HG03442 (cell line): Measurements from ENCODE around the gene CPB1.
"Not testable (repeated sequence)": the region's sequence is repeated elsewhere in the genome, so short reads cannot be mapped to it uniquely, and the experiment has no call there.

ENCODE experiments used
- ATAC-seq: cut with Tn5 transposase; IDR thresholded peaks from one replicate; pipeline ENCODE4 v1.9.1; 2021; ENCODE audit warnings: mild to moderate bottlenecking, moderate library complexity; ENCODE audit not compliant: unreplicated experiment

The CPB1 gene

DNA sequence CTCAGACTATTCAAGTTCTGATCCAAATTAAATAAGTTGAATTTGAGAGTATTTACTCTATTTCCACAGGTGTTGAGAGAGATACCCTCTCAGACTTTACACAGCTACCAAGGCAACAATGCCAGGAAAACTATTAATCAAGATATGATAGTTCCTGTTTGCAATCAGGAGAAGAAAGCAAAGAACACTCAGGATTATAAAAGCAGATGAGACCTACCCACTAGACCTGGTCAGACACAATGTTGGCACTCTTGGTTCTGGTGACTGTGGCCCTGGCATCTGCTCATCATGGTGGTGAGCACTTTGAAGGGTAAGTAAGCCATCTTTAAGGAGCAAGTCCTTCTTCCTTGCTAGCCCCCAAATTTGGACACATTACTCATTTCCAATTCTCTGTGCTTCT lies at the start of gene CPB1:
Gene CPB1, plus strand, starts transcription at position 227 of the 400 bp plus-strand sequence. Its CDS starts 13 bp downstream, at position 240.
- ATAC-seq: no peak

DNA sequence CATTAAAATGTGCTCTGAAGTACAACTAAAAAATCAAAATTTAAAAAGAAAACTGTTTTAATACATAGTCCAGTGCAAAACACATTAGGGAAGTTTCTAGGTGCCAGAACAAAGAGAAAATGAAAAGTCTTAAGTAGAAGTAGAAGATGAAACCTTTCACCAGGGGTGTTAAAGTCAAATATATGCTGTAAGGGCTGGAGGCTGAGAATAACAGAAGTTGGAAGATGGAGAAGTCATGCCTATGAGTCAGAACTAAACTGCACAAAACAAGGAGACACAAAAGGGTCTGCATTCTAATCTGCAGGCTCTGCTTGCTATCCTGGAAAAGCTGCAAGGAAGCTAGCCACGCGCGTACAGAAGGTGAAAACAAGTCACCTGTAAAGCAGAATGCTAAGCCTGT lies 48.7 kb upstream of the CPB1 start:
- no peak for ATAC-seq

DNA sequence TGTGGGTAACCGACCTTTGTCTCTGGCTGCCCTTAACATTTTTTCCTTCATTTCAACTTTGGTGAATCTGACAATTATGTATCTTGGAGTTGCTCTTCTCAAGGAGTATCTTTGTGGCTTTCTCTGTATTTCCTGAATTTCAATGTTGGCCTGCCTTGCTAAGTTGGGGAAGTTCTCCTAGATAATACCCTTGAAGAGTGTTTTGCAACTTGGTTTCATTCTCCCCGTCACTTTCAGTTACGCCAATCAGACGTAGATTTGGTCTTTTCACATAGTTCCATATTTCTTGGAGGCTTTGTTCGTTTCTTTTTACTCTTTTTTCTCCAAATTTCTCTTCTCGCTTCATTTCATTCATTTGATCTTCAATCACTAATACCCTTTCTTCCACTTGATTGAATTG lies 42.6 kb upstream of the CPB1 start:
- not testable (repeated sequence) for ATAC-seq

DNA sequence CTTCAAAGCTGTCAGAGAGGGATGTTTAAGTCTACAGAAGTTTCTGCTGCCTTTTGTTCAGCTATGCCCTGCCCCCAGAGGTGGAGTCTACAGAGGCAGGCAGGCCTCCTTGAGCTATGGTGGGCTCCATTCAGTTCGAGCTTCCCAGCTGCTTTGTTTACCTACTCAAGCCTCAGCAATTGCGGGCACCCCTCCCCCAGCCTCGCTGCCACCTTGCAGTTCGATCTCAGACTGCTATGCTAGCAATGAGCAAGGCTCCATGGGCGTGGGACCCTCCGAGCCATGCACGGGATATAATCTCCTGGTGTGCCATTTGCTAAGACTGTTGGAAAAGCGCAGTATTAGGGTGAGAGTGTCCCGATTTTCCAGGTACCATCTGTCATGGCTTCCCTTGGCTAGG lies 41.5 kb upstream of the CPB1 start:
- ATAC-seq: not testable (repeated sequence)

DNA sequence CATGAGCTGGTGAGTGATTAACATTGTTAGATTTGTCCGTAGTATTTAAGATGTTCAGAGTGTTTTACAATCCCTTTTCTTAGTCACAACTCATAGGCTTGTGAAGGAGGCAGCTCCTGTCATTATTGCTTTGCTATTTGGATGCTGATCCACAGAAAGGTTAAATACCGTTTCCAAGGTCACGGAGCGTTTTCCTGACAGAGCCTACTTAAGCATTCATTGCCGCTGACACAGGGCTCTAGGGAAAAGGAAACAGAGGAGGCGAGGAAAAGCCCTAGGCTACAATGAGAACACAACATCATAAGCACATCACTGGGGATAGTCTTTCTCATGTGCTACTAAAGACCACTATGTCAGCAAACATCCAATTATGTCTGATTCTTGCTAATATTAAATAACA lies 38.5 kb upstream of the CPB1 start:
- no peak for ATAC-seq

DNA sequence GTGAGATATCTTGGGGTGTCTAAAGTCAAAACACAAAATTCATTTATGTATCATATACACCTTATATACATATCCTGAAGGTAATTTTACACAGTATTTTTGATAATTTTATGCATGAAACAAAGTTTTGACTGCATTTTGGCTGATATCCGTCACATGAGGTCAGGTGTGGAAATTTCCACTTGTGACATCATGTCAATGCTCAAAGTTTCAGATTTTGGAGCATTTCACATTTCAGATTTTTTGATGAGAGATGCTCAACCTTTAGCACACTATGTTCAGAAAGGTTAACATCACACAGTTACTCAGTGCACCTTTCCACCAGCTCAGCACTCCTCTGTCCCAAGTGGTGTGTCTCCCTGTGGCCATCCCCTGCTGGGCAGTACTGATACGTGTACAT lies 37.7 kb upstream of the CPB1 start:
- no peak for ATAC-seq

DNA sequence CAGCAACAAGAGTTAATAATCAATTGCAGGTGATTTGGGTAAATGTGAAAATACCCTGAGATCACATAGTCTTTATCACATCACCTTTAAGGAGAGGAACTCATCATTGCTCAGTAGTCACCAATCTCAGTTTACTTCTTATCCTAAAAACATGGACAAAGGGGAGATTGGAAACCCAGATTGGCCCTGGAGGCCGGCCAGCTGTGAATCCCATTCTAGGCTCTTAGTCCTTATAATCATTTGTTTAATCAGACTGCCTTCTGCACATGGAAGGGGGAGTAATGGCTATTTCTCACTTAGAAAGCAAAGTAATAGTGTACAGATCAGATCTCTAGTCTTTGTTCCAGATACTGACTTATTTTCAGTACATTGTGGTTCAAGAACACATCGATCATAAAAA lies 37.2 kb upstream of the CPB1 start:
- no peak for ATAC-seq

DNA sequence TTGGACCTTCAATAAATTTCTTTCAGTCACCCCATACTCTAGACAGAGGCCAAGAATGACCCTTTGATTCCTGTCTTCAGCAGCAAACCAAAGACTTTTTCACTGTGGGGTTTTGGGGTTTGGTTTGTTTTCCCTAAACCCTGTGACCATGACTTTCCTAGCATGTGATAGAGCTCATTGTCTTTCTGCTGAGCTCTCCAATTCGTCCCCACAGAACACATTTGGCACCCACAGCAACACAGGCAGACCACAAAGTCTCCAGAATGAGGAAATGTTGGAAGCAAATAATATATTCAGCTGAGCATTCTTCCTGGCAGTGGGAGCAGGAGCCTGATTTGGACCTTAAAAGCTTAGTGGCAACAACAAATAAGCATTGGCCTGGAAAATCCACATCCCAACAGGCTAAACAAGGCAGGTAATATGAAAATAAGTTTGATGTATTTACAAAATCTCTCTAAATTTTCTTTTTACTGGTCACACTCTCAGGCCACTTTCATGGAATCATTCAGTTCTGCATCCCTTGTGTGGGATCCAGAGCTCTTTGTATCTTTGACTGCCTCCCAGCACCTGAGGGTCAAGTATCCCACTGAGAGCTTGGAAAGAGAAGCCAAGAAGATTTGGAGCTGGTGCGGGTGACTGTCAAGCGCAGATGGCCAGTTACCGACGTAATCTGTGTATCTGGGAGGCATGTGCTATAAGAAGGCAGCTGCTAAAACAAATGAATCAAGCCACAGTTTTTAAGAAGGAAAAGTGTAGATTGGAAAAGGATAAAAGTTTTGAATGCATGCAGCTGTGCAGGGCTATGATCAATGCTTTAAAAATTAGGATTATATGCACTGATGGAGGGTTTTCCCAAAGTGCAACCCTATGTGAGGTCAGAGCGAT lies 36.5 kb upstream of the CPB1 start:
- no peak for ATAC-seq

DNA sequence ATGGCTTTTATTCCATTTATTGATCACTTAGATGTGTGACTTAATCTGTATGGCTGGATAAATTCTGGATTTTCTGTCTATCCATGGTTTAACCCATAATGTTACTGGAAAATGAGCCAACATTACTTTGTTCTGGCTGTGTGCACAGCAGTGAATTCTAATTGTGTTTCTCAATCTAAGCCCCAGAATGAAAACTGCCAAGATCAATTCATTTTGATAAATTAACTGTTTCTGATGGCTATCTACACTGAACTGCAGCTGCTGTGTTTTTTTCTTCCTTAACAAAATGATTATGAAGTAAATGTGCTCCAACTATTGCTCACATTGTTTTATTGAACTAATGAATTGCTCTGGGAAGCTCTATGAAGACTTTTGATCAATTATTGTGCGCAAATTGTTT lies 35.7 kb upstream of the CPB1 start:
- ATAC-seq: no peak

DNA sequence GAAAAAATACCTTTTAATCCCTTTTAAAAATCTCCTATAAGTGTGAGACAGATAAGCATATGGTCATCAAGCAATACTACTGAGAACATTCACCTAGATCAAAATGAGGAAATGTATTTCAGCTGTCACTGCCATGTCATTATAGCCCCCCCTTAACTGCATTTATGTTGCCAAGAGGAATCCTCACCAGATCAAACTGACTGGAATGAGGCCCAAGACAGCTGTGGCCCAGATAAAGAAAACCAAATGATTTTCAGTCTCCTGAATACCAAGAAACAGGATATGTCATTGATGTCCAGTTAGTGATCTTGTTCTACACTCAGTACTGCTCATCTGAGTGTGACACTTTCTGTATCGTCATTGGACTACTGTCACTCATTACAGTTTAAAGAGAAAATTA lies 35.1 kb upstream of the CPB1 start:
- no peak for ATAC-seq

DNA sequence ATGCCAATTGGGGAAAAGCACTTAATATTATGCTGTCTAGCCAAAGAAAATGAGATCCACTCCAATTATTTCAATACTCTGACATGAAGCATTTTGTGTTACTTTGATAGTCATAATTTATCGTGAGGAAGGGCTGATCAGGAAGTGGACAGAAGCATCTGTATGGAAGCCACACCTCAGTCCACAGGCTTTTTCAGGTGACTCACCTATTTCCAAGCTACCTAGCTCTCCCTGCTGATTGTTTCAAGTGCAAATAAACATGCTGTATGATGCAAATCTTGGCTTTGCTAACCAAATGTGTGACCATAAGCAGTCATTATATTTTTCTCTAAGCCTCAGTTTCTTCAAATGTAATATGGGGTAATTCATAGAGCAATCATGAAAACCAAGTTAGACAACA lies 30.8 kb upstream of the CPB1 start:
- ATAC-seq: no peak

DNA sequence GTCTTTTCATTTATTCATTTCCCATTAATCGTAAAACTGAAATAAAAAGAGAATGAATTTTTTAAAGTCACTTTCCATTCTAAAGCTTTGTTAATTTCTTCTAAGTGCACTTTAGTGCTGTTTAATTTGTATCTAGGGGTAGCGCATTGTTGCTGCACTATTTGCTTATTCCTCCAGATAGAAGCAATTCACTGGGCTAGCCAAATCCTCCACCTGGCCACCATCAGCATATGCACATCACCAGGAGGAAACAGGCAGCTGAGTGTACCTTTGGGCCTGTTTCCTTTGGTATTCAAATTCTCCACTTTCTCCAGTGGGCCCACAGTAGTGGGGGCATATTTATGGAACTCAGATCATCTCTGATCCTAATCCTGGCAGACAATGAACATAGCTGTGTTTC lies 29.8 kb upstream of the CPB1 start:
- no peak for ATAC-seq

DNA sequence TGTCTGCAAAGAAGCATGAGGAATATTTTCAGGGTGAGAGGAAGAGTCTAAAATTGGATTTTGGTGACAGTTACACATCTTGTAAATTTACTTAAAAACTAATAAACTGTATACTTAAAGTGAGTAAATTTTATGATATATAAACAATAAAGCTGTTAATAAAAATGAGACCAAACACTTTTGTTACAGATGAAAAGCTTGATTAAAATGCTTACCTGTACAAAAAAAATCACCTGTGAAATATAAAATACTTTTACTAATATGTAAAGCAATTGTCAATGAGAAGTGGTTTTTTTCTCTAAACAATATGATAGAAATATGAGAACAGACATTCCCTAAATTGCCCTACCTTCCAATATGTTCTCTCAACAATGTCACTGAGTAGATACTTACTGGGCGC lies 27.2 kb upstream of the CPB1 start:
- no peak for ATAC-seq

DNA sequence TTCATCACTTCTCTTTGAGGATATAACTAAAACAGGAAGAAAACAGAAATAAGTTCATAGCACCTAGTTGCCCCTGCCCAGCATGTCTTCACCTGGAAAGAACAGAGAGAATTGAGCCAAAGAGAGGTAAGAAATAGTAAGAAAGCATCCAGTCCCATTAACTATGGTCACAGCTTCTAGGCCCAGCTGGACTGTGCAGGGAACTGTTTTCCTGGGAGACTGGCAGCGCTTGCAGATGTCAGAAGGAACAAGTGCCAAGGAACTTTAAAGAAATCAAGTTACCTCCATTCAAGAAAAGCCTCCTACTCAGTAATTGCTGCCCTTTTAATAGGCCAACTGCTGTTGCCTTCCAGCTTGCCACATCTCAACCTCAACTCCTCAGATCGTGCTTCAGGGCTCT lies 17.8 kb upstream of the CPB1 start:
- no peak for ATAC-seq

DNA sequence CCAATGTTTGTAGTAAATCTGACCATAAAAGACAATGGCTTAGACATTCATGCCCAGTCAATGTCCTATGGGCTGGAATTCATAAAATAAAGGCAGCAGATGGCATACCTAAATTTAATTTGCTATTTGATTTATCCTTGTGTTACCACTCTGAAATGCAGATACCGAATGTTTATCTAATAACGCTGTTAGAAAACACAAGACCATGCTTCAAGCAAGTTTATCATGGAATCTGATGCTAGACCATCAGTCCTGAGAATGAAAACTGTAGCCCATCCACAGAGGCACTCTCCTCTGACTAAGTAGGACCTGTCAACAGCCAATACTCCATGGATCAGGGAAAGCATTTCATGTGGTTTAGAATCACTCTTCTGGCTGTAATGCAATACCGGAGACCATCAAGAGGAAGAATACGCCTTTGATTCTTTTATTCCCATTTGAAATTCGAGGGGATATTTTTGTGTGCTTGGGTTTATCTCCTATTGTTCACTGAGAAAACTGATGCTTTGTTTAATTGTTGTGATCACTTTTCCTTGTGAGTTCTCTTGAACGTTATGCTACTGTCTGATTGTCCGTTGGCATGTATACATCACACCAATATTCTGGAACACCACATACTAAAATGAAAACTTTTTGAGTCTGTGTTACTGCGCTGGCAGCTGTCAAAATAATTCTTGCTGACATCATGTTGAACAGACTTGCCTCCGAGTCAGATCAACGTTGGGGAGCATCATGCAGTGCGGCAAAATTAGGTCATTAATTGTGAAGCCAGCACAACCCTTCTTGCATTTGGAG lies 12.1 kb upstream of the CPB1 start:
- no peak for ATAC-seq

DNA sequence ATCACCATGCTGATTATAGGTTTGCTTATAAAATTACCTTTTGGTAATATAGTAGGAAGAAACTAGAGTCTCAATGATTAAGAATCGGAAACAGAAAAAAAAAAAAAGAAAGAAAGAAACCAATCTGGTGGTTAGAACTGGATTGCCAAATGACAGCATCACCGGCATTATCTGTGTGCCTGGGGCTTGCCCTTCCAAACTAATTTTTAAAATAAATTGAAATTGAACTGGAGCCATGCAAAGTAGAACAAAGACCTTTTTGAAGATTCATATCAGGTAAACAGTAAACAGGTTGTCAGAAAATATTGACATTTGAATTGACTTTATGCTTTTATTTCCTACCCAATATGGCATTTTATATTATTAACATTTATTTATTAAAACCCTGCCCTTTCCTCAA lies 11.2 kb upstream of the CPB1 start:
- ATAC-seq: no peak

DNA sequence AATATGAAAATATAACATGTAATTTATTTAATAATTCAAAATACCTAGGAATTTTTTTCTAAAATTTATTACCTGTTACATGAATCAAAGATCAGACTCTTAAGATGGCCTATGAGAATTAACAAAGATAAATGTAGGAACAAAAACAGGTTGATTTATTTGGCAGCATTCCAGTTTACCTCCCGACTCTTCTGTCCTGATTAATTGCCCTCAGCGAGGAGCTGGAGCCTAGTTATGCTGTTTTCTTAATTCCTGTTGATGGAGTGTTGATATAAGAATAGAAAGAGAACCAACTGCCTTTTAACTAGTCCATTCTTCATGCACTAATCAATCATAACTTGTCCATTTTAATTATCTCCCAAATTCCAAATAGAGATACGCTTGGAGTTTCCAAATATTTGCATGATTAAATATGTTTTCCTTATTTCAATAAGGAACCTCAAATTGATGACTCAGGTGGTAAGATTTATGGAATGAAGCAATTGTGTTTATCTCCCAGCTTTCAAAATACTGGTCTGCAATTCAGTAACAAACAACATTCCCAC lies 10.6 kb upstream of the CPB1 start:
- no peak for ATAC-seq

DNA sequence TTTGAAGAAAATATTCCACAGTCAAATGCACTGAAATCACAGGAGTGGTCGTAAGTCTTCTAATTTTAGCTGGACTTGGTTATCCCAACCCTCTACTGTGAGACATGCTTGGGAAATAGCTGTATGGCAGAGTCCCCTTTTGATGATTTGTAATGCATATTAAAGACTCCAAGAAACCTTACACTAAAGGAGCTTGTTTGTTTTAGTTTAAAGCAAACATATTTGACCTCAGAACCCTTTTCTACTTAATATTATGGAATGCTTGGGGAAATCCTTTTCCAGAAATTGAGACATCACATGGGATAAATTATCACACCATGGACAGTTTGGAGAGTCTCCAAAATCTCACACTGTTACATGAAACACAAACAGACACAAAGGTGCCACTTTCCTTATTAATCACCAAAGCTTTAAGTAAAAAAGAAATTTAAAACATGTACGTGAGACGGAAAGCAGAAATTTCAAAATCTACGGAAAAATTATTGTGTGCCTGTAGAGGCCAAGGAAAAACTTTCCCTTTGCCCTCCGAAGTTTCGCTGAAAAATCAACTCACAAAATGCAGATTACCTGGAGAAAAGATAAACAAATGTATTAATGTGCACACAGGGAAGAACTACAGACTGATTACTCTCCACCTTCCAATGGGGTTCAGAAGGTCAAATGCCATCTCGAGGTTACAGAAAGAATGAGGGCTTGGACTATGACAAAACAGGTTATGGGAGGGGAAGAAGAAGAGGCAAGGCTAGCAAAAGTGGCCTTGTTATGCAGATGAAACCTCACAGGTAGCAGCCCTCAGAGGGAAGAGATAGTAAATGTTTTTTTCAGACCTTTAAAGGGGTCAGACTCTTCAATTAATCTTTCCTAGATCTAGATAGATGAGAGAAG lies 7.0 kb upstream of the CPB1 start:
- ATAC-seq: no peak

DNA sequence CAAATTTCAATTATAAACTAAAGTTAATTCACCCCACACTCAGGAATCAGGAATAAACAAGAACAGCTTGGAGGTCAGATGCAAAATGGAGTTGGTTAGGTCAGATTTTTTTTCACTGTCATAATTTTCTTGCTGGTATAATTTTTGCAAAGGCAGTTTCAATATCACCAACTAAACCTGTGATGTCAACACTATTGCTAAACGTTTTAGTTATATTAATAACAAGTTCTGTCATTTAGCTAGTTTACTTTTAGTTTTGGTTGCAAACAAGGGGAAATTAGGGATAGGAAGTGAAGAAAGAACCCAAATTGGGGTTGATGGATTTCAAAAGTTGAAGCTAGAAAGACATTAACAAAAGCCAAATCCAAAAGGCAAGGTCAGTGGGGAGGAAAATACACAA lies 4.6 kb upstream of the CPB1 start:
- ATAC-seq: no peak

DNA sequence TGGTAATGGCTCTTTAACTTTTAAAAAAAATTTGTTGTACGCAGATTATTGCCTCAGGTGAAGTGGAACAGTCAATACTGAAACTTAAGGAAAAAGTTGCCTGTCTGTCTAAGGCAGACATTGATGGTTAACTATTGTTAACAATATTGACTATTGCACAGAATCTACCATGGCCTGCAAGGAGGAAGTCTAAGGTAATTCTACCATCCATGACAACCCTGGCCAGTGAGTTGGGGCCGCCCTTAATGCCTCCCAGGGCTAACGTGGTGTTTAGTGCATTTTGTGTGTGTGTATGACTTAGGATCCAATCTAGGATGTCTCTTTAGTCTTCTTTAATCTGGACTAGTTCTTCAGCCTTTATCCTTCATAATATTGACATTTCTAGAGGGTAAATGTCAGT lies 2.1 kb upstream of the CPB1 start:
- ATAC-seq: no peak

DNA sequence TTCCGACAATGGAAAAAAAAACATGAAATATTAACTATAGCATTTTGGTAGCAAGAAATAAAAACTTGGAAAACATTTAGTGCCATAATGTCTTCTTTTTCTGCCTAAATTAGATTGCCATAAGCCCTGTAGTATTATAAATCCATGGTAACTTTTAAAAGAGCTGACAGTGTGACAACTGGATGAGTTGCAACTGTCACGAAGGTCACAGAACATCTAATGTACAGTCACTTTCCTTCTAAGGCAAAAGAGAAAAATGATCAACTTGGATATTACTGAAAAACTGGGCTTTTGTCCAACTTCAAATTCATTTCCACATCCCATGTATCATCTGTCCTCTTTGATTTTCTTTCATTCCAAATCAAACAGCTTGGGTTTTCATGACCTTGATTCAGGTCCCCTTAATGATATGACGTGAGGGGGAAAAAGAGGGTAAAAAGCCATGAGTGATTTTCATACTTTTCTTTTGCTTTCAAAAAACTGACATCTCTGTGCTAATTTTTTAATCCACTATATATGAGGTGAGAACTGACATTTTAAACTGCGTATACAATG lies 602 bp downstream of the CPB1 start:
- ATAC-seq: no peak
